ENCODE data around the gene MTMR3.

DNA sequence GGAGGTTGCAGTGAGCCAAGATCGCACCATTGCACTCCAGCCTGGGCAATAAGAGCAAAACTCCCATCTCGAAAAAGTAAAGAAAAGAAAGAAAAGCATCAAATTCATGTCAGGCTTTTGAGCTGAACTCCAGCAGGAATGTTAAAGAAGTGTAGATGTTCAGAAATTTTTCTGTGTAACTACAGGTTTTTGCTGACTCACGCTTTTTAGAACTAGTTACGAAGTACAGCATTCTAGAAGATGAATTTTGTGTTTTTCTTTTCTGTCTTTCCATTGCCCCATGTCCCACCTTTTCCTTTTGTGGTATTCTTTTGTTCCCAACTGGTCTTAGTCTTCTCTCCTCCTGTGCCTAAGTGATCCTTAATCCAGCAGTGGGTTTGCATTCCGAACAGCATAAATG is 141.3 kb downstream of the MTMR3 start:
- TF ChIP-seq CTCF (IDR thresholded peaks at IDR 0.05) (no peak), EZH2 (IDR thresholded peaks at IDR 0.05) (no peak), EZH2phosphoT487 (IDR thresholded peaks at IDR 0.05) (no peak)

All from neural progenitor cell (in vitro differentiated cells).